Measurements from ENCODE around the gene ADAP1. TPM values are rescaled to one million over a fixed set of nuclear protein-coding genes. Genes with fewer than 3 reads are reported as not detected.

Gene ADAP1
- total and polyA plus RNA-seq, 2 of the 13 experiments (the other 11 are each of a cell fraction or from before 2014, with no cell fraction given): 10.5 to 24.6 TPM

GRCh38 chr7:974820-975681, 20.6 kb upstream of the ADAP1 start, which contains the start of gene COX19 (continued):
- TF ChIP-seq ZNF264 (CRISPR knock-in tag; IDR thresholded peaks at IDR 0.05): peak; percentile 66; the same call in 1 of the 2 replicates
- TF ChIP-seq JUN (CRISPR knock-in tag; IDR thresholded peaks at IDR 0.05): no peak
- TF ChIP-seq REPIN1 (CRISPR knock-in tag; IDR thresholded peaks at IDR 0.05; ENCODE audit: borderline replicate concordance, low read depth): no peak
- TF ChIP-seq ZSCAN25 (CRISPR knock-in tag; IDR thresholded peaks at IDR 0.05): 0 out of 2 replicates have a peak, but pooled peaks have one; percentile 45
- TF ChIP-seq ZNF768 (CRISPR knock-in tag; IDR thresholded peaks at IDR 0.05): no peak; the same call in 1 of the 2 replicates
- TF ChIP-seq ZNF331 (CRISPR knock-in tag; IDR thresholded peaks at IDR 0.05): peak; percentile 36; the same call in 1 of the 2 replicates
- TF ChIP-seq CBFB (CRISPR knock-in tag; IDR thresholded peaks at IDR 0.05): peak; percentile 84; the same call in 1 of the 2 replicates
- 0 out of 2 replicates have a peak, but pooled peaks have one; percentile 46 for TF ChIP-seq ZNF335 (CRISPR knock-in tag; IDR thresholded peaks at IDR 0.05)
- TF ChIP-seq MXI1 (IDR thresholded peaks at IDR 0.05; ENCODE audit: borderline replicate concordance, low read depth, low read length): peak; percentile 60; the same call in 1 of the 3 replicates
- peak; percentile 90 for TF ChIP-seq ZNF749 (CRISPR knock-in tag; IDR thresholded peaks at IDR 0.05; ENCODE audit: borderline replicate concordance)
- peak; percentile 79 for TF ChIP-seq SATB2 (CRISPR knock-in tag; IDR thresholded peaks at IDR 0.05)
- TF ChIP-seq HOXD1 (CRISPR knock-in tag; IDR thresholded peaks at IDR 0.05): peak; percentile 45; the same call in 1 of the 2 replicates
- TF ChIP-seq BCL3 (CRISPR knock-in tag; IDR thresholded peaks at IDR 0.05): 0 out of 2 replicates have a peak, but pooled peaks have one; percentile 46
- peak; percentile 31; the same call in 1 of the 2 replicates for TF ChIP-seq ZNF318 (CRISPR knock-in tag; IDR thresholded peaks at IDR 0.05)
- 0 out of 2 replicates have a peak, but pooled peaks have one; percentile 33 for TF ChIP-seq DR1 (CRISPR knock-in tag; IDR thresholded peaks at IDR 0.05)
- TF ChIP-seq HIC2 (CRISPR knock-in tag; IDR thresholded peaks at IDR 0.05; ENCODE audit: low read depth): peak; percentile 62
- TF ChIP-seq ZNF12 (CRISPR knock-in tag; IDR thresholded peaks at IDR 0.05): 0 out of 2 replicates have a peak, but pooled peaks have one; percentile 24
- TF ChIP-seq ESRRA (CRISPR knock-in tag; IDR thresholded peaks at IDR 0.05; ENCODE audit: low read depth): peak; percentile 49; the same call in 1 of the 2 replicates
